ENCODE results near the gene SCN9A. TPM values are rescaled to one million over a fixed set of nuclear protein-coding genes. Genes with fewer than 3 reads are reported as not detected.
"Not testable (repeated sequence)": the region's sequence is repeated elsewhere in the genome, so short reads cannot be mapped to it uniquely, and the experiment has no call there.

Gene SCN9A
- total RNA-seq, 2 donors from 2014 or later, result 0.46 to 44.1 TPM

DNA sequence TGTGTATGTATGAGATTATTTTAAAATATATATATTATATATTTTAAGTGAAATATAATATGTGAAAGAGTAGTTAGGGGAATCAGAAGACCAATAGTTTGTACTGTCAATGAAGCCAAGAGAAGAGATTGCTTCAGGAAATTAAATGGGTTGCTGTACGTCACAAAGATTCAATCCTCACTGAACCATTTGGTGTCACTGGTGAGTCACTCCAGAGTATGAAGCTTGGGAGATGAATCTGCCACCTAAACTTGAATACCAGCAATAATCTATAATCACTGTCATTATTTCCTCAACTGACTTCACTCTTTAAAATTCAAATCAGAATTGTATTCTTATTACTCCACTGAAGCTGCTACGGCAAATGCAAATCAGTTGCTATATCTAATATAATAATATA, 41.9 kb upstream of the SCN9A start:
- Histone ChIP-seq H3K4me3 (no peak overlapping the region), H3K36me3 (no peaks in the 10 kb centered on the region), H3K27me3 (replicated peaks; ENCODE audit: insufficient read depth) (no peaks in the 10 kb centered on the region), H3K27ac (no peak overlapping the region), H3K4me1 (replicated peaks) (no peaks in the 10 kb centered on the region), H3K9me3 (no peaks in the 10 kb centered on the region)
- TF ChIP-seq POLR2A (IDR thresholded peaks at IDR 0.05), result no peak
- no peak for TF ChIP-seq POLR2AphosphoS5 (IDR thresholded peaks at IDR 0.05)
- TF ChIP-seq, protein P1, sequence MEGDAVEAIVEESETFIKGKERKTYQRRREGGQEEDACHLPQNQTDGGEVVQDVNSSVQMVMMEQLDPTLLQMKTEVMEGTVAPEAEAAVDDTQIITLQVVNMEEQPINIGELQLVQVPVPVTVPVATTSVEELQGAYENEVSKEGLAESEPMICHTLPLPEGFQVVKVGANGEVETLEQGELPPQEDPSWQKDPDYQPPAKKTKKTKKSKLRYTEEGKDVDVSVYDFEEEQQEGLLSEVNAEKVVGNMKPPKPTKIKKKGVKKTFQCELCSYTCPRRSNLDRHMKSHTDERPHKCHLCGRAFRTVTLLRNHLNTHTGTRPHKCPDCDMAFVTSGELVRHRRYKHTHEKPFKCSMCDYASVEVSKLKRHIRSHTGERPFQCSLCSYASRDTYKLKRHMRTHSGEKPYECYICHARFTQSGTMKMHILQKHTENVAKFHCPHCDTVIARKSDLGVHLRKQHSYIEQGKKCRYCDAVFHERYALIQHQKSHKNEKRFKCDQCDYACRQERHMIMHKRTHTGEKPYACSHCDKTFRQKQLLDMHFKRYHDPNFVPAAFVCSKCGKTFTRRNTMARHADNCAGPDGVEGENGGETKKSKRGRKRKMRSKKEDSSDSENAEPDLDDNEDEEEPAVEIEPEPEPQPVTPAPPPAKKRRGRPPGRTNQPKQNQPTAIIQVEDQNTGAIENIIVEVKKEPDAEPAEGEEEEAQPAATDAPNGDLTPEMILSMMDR (IDR thresholded peaks at IDR 0.05), result no peak
- no peak for DNase-seq (ENCODE audit: low spot score)
- intact Hi-C loops (cut with DNase I), result no loop called here
- 66% methylated on average over 2 of the region's 2 CpGs for WGBS

DNA sequence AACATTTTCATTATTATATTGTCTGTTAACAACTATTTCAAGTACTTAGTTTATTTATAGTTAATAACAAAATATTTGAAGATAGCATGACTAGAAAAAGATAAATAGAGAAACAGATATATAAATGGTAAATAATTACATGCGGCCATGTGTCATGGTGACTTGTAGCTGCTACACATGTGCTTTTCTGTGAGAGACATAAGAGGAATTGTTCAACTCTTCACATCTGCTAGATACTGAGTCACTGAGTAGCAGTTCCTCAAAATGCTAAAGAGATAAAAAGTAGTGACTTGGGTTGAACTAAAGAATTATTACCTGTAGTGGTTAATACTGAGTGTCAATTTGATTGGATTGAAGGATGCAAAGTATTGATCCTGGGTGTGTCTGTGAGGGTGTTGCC, 37.5 kb upstream of the SCN9A start:
- Histone ChIP-seq H3K4me1 (replicated peaks) (no peaks in the 10 kb centered on the region), H3K36me3 (no peaks in the 10 kb centered on the region), H3K27me3 (replicated peaks; ENCODE audit: insufficient read depth) (no peaks in the 10 kb centered on the region), H3K9me3 (no peaks in the 10 kb centered on the region), H3K27ac (no peak overlapping the region), H3K4me3 (no peak overlapping the region)
- 86% methylated on average over 1 of the region's 1 CpG for WGBS
- intact Hi-C loops (cut with DNase I), result no loop called here
- DNase-seq (ENCODE audit: low spot score), result no peak
- TF ChIP-seq POLR2A (IDR thresholded peaks at IDR 0.05), result no peak
- no peak for TF ChIP-seq POLR2AphosphoS5 (IDR thresholded peaks at IDR 0.05)
- TF ChIP-seq, protein P1 (IDR thresholded peaks at IDR 0.05), result no peak

DNA sequence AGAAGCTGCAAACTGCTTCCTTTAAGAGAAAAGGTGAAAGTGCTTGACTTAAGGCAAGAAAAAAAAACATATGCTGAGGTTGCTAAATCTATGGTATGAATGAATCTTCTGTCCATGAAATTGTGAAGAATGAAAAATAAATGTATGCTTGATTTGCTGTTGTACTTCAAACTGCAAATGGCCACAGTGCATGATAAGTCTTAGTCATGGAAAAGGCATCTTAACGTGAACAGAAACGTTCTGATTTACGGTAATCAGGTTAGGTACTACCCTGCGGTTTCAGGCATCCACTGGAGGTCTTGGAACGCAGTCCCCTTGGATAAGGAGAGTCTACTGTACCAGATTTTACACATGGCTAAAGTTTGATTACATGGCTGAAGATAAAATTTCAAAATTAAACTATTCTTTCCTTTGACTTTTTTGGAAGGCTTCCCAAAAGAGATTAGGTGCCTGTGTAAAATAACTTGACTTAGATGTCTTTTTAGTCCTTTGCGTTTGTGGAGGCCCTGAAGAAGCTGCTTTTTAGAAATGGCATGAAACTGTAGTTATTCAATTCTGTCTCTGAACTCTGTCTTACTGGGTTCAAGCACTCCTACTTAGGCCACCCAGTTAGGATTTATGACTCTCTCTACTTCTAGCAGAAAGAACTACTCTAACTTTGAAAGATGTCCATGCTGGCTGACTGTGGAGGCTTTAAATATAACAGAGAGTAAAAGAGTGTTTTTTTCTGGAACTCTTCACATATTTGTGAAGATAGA, 35.9 kb upstream of the SCN9A start:
- Histone ChIP-seq H3K9me3 (no peaks in the 10 kb centered on the region), H3K4me1 (replicated peaks) (no peaks in the 10 kb centered on the region), H3K36me3 (no peaks in the 10 kb centered on the region), H3K4me3 (no peak overlapping the region), H3K27me3 (replicated peaks; ENCODE audit: insufficient read depth) (no peaks in the 10 kb centered on the region), H3K27ac (no peak overlapping the region)
- 59% methylated on average over 6 of the region's 6 CpGs for WGBS
- intact Hi-C loops (cut with DNase I), result no loop called here
- TF ChIP-seq, protein P1 (IDR thresholded peaks at IDR 0.05), result no peak
- no peak for TF ChIP-seq POLR2AphosphoS5 (IDR thresholded peaks at IDR 0.05)
- TF ChIP-seq POLR2A (IDR thresholded peaks at IDR 0.05), result no peak
- DNase-seq (ENCODE audit: low spot score), result no peak

DNA sequence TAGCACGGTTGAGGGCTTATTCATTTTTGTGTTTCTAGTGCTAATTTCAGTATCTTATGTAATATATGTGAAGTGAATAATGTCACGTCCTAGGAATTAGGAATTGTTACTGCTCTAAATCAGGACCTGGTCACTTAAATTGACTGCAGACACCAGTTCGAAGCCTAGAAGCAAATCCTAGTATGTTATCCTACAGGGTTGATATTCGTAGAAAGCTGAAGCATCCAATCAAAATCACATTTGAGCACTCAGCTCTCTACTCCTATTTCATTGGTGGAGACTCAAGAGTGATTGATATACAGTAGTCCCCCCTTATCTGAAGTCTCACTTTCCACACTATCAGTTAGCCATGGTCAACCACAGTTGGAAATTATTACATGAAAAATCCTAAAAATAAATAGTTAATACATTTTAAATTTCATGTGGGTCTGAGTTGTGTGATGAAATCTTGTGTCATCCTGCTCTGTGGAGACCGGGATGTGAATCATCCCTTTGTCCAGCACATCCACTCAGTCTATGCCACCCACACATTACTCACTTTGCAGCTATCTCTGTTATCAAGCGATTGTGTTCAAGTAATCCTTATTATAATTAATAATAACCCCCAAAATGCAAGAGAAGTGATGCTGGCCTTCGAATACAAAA, 35.2 kb upstream of the SCN9A start:
- Histone ChIP-seq H3K27ac (no peak overlapping the region), H3K27me3 (replicated peaks; ENCODE audit: insufficient read depth) (no peaks in the 10 kb centered on the region), H3K4me1 (replicated peaks) (no peaks in the 10 kb centered on the region), H3K4me3 (no peak overlapping the region), H3K9me3 (no peaks in the 10 kb centered on the region), H3K36me3 (no peaks in the 10 kb centered on the region)
- 79% methylated on average over 7 of the region's 7 CpGs for WGBS
- intact Hi-C loops (cut with DNase I), result no loop called here
- TF ChIP-seq, protein P1 (IDR thresholded peaks at IDR 0.05), result no peak
- TF ChIP-seq POLR2A (IDR thresholded peaks at IDR 0.05), result no peak
- no peak for TF ChIP-seq POLR2AphosphoS5 (IDR thresholded peaks at IDR 0.05)
- no peak for DNase-seq (ENCODE audit: low spot score)

DNA sequence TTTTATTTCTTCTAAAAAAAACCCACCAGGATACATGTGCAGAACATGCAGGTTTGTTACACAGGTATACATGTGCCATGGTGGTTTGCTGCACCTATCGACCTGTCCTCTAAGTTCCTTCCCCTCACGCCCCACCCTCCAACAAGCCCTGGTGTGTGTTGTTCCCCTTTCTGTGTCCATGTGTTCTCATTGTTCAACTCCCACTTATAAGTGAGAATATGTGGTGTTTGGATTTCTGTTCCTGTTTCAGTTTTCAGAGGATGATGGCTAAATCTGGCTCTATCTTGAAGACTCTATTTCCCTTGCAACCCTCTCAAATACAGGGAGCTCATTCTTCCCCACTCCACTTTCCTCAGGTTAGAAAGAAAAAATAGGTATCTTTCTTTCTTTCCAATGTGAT, 32.0 kb upstream of the SCN9A start:
- H3K4me3 ChIP-seq; H3K4me1 ChIP-seq (replicated peaks); H3K9me3 ChIP-seq; H3K36me3 ChIP-seq; H3K27me3 ChIP-seq (replicated peaks; ENCODE audit: insufficient read depth); intact Hi-C loops (cut with DNase I); H3K27ac ChIP-seq; DNase-seq (ENCODE audit: low spot score): not testable (repeated sequence)
- 88% methylated on average over 2 of the region's 2 CpGs for WGBS
